H1 (cell line): ENCODE measurements around the gene WDFY4. TPM values are rescaled to one million over a fixed set of nuclear protein-coding genes. Genes with fewer than 3 reads are reported as not detected.

ENCODE experiments used
- CTCF ChIA-PET: fragments of 300-600 bp; sonication (Branson Sonifier 250); formaldehyde crosslinking; loops from one replicate; lab custom pipeline; 2021; ENCODE audit not compliant: partially characterized antibody; lab: Charles Lee
- POLR2A ChIA-PET: fragments of 300-600 bp; sonication (Branson Sonifier 250); formaldehyde crosslinking; loops from one replicate; lab custom pipeline; 2021; ENCODE audit warnings: inconsistent platforms; ENCODE audit not compliant: partially characterized antibody; lab: Charles Lee
- DNase-seq, 2 experiments: peaks; one replicate each; pipeline versions ENCODE4 v3.0.0 to v3.0.0-alpha.2; 2010 to 2022; ENCODE audit warnings: low spot score in 2 of 2, low read depth in 1 of 2, mixed read lengths in 1 of 2
- FAIRE-seq: peaks from 2 replicates; lab custom pipeline; 2011; peaks lifted over from hg19 to GRCh38; lab: Jason Lieb, UNC
- H2AFZ ChIP-seq: 2 replicates; pipeline ENCODE4 v1.8.1; 2012; ENCODE audit warnings: low read length, inconsistent platforms
- H2AK5ac ChIP-seq: 2 replicates; pipeline ENCODE4 v1.6.1; 2013; ENCODE audit warnings: low read depth, low read length
- H2BK120ac ChIP-seq: replicated peaks from 2 replicates; pipeline ENCODE3; 2013; ENCODE audit warnings: low read depth, low read length, inconsistent platforms
- H2BK12ac ChIP-seq: 2 replicates; pipeline ENCODE4 v1.6.1; 2013; ENCODE audit warnings: low read depth, low read length
- H2BK15ac ChIP-seq: 2 replicates; pipeline ENCODE4 v1.6.1; 2013; ENCODE audit warnings: low read length
- H2BK20ac ChIP-seq: 2 replicates; pipeline ENCODE4 v1.6.1; 2013; ENCODE audit warnings: low read length
- H2BK5ac ChIP-seq: 2 replicates; pipeline ENCODE4 v1.6.1; 2013; ENCODE audit warnings: low read depth, low read length
- H3K14ac ChIP-seq: 2 replicates; pipeline ENCODE4 v1.6.1; 2013; ENCODE audit warnings: inconsistent platforms; ENCODE audit not compliant: insufficient read length
- H3K18ac ChIP-seq: 2 replicates; pipeline ENCODE4 v1.6.1; 2013; ENCODE audit warnings: low read length; ENCODE audit errors: extremely low read depth
- H3K23ac ChIP-seq: 2 replicates; pipeline ENCODE4 v1.6.1; 2013; ENCODE audit warnings: inconsistent platforms; ENCODE audit not compliant: insufficient read length
- H3K23me2 ChIP-seq: 2 replicates; pipeline ENCODE4 v1.6.1; 2013; ENCODE audit warnings: low read depth, low read length
- H3K27ac ChIP-seq: 2 replicates; pipeline ENCODE4 v1.6.1; 2011; ENCODE audit warnings: low read depth, low read length, inconsistent platforms
- H3K27me3 ChIP-seq, 4 experiments: replicated peaks in 1 of 4; 1 replicate in 1 of 4; 2 replicates in 3 of 4; pipeline versions ENCODE4 v1.6.1 to v1.8.1; 2011 to 2013; ENCODE audit warnings: low read length in 3 of 4, mild to moderate bottlenecking in 3 of 4, inconsistent platforms in 2 of 4, mixed read lengths in 2 of 4, moderate library complexity in 1 of 4; ENCODE audit not compliant: control insufficient read depth in 3 of 4, insufficient read depth in 3 of 4; ENCODE audit errors: extremely low read depth in 1 of 4
- H3K36me3 ChIP-seq, 4 experiments: 2 replicates each; pipeline versions ENCODE4 v1.6.1 to v1.8.1; 2011 to 2013; ENCODE audit warnings: mild to moderate bottlenecking in 4 of 4, low read length in 3 of 4, moderate library complexity in 2 of 4, control low read depth in 1 of 4, inconsistent platforms in 1 of 4; ENCODE audit not compliant: insufficient read depth in 4 of 4, control insufficient read depth in 2 of 4
- H3K4ac ChIP-seq: replicated peaks from 2 replicates; pipeline ENCODE3; 2013; ENCODE audit warnings: low read length, low read depth, mixed read lengths, inconsistent platforms; ENCODE audit not compliant: insufficient read length
- H3K4me1 ChIP-seq, 4 experiments: replicated peaks in 1 of 4; 1 replicate in 1 of 4; 2 replicates in 3 of 4; pipeline versions ENCODE4 v1.6.1 to v1.8.1; 2011 to 2013; ENCODE audit warnings: low read length in 3 of 4, inconsistent platforms in 2 of 4, mixed read lengths in 1 of 4; ENCODE audit not compliant: insufficient read depth in 4 of 4, control insufficient read depth in 3 of 4
- H3K4me2 ChIP-seq, 2 experiments: 2 replicates each; pipeline versions ENCODE4 v1.6.1 to v1.8.1; 2011 to 2013; ENCODE audit warnings: low read depth in 2 of 2, low read length in 2 of 2, control low read depth in 1 of 2, inconsistent platforms in 1 of 2, mild to moderate bottlenecking in 1 of 2; ENCODE audit not compliant: insufficient read depth in 1 of 2
- H3K4me3 ChIP-seq, 4 experiments: fragments of 200-600, 300-600 bp in 1 of 4; sonication (generic), shearing (Covaris generic), sonication (Bioruptor Twin) in 1 of 4; 2 replicates each; pipeline versions ENCODE4 v1.5.1 to v1.8.1; 2011 to 2016; ENCODE audit warnings: low read length in 4 of 4, low read depth in 3 of 4, control low read depth in 2 of 4, inconsistent platforms in 2 of 4, mild to moderate bottlenecking in 2 of 4, mixed read lengths in 1 of 4, moderate library complexity in 1 of 4; ENCODE audit not compliant: insufficient read depth in 2 of 4; ENCODE audit errors: extremely low read depth in 1 of 4
- H3K56ac ChIP-seq: replicated peaks from 2 replicates; pipeline ENCODE3; 2013; ENCODE audit warnings: low read depth, mild to moderate bottlenecking, mixed read lengths, low read length, inconsistent platforms; ENCODE audit not compliant: insufficient read length
- H3K79me1 ChIP-seq: 2 replicates; pipeline ENCODE4 v1.6.1; 2013; ENCODE audit warnings: low read depth, low read length, control low read depth
- H3K79me2 ChIP-seq, 2 experiments: 2 replicates each; pipeline versions ENCODE4 v1.6.1 to v1.8.1; 2012 to 2013; ENCODE audit warnings: low read length in 2 of 2, mild to moderate bottlenecking in 2 of 2, inconsistent platforms in 1 of 2; ENCODE audit not compliant: insufficient read depth in 2 of 2, control insufficient read depth in 1 of 2
- H3K9ac ChIP-seq, 4 experiments: replicated peaks in 1 of 4; 1 replicate in 1 of 4; 2 replicates in 3 of 4; pipeline versions ENCODE4 v1.6.1 to v1.8.1; 2011 to 2013; ENCODE audit warnings: low read depth in 3 of 4, low read length in 3 of 4, control low read depth in 2 of 4, mild to moderate bottlenecking in 2 of 4, moderate library complexity in 2 of 4, inconsistent platforms in 1 of 4; ENCODE audit errors: extremely low read depth in 1 of 4
- H3K9me3 ChIP-seq, 2 experiments: 2 replicates each; pipeline versions ENCODE4 v1.6.1 to v1.8.1; 2012 to 2013; ENCODE audit warnings: mild to moderate bottlenecking in 2 of 2, moderate library complexity in 2 of 2, control low read depth in 1 of 2, inconsistent platforms in 1 of 2, low read depth in 1 of 2, low read length in 1 of 2, mixed read lengths in 1 of 2; ENCODE audit not compliant: insufficient read depth in 2 of 2
- H4K20me1 ChIP-seq, 2 experiments: replicated peaks in 1 of 2; 2 replicates each; pipeline versions ENCODE3 to v1.8.1; 2011 to 2013; ENCODE audit warnings: inconsistent platforms in 2 of 2, low read length in 2 of 2, mild to moderate bottlenecking in 1 of 2; ENCODE audit not compliant: insufficient read depth in 2 of 2, control insufficient read depth in 1 of 2
- H4K5ac ChIP-seq: 2 replicates; pipeline ENCODE4 v1.6.1; 2013; ENCODE audit warnings: low read length, low read depth, mixed read lengths, inconsistent platforms; ENCODE audit not compliant: insufficient read length
- H4K8ac ChIP-seq: 2 replicates; pipeline ENCODE4 v1.8.0; 2013; ENCODE audit warnings: mild to moderate bottlenecking, moderate library complexity, low read length, inconsistent platforms; ENCODE audit not compliant: insufficient read depth; ENCODE audit errors: extremely low read depth
- H4K91ac ChIP-seq: replicated peaks from 2 replicates; pipeline ENCODE3; 2013; ENCODE audit warnings: low read length, mixed read lengths, inconsistent platforms; ENCODE audit not compliant: insufficient read length
- BRCA1 ChIP-seq: IDR thresholded peaks from 2 replicates; pipeline ENCODE4 v1.6.1; 2012; ENCODE audit warnings: low read depth, low read length, improper control_type of control experiment
- CEBPB ChIP-seq: IDR thresholded peaks from 2 replicates; pipeline ENCODE4 v1.6.1; 2012; ENCODE audit warnings: low read depth, low read length
- CTBP2 ChIP-seq: IDR thresholded peaks from 2 replicates; pipeline ENCODE4 v1.7.0; 2011; ENCODE audit warnings: borderline replicate concordance, mild to moderate bottlenecking, moderate library complexity, mixed read lengths, low read length; ENCODE audit not compliant: insufficient read depth, insufficient read length
- EZH2 ChIP-seq: fragments of 200-600 bp; sonication (generic); IDR thresholded peaks from 2 replicates; pipeline ENCODE4 v1.7.1; 2012; ENCODE audit warnings: low read depth, mild to moderate bottlenecking, moderate library complexity, low read length, inconsistent platforms; ENCODE audit not compliant: severe bottlenecking
- GTF2F1 ChIP-seq: IDR thresholded peaks from 2 replicates; pipeline ENCODE4 v1.6.1; 2012; ENCODE audit warnings: low read depth, low read length, improper control_type of control experiment, borderline replicate concordance
- KDM1A ChIP-seq: fragments of 200-600, 300-600 bp; sonication (generic); IDR thresholded peaks from 2 replicates; pipeline ENCODE4 v1.7.1; 2016; ENCODE audit warnings: mild to moderate bottlenecking, low read length, borderline replicate concordance
- KDM4A ChIP-seq: IDR thresholded peaks from one replicate; pipeline ENCODE4 v1.7.1; 2012; ENCODE audit warnings: low read depth, mild to moderate bottlenecking, moderate library complexity, low read length, inconsistent platforms; ENCODE audit not compliant: severe bottlenecking
- NRF1 ChIP-seq: IDR thresholded peaks from 2 replicates; pipeline ENCODE4 v1.6.1; 2011; ENCODE audit warnings: mild to moderate bottlenecking, low read depth, low read length, improper control_type of control experiment
- POLR2A ChIP-seq, 2 experiments: IDR thresholded peaks; 1 replicate in 1 of 2; 2 replicates in 1 of 2; pipeline ENCODE4 v1.6.1; 2011; ENCODE audit warnings: low read depth in 2 of 2, low read length in 2 of 2, mild to moderate bottlenecking in 2 of 2; ENCODE audit errors: control extremely low read depth in 1 of 2
- RFX5 ChIP-seq: IDR thresholded peaks from 2 replicates; pipeline ENCODE4 v1.6.1; 2011; ENCODE audit warnings: low read depth, low read length, improper control_type of control experiment, borderline replicate concordance
- RXRA ChIP-seq: IDR thresholded peaks from 2 replicates; pipeline ENCODE4 v1.6.1; 2011; ENCODE audit warnings: low read depth, mild to moderate bottlenecking, low read length, moderate library complexity; ENCODE audit not compliant: insufficient read depth
- TAF1 ChIP-seq: IDR thresholded peaks from 2 replicates; pipeline ENCODE4 v1.6.1; 2011; ENCODE audit warnings: mild to moderate bottlenecking, low read depth, low read length
- TAF7 ChIP-seq: optimal IDR thresholded peaks from 2 replicates; pipeline ENCODE3; 2011; ENCODE audit warnings: low read depth, mild to moderate bottlenecking, inconsistent platforms, low read length, moderate library complexity, borderline replicate concordance
- WGBS, 2 experiments: shearing (Covaris generic) in 1 of 2; methylation state at CpG; one replicate each; pipeline versions ENCODE4 v1.1.6 to v1.1.7; 2013 to 2015; ENCODE audit warnings: low lambda C conversion rate in 2 of 2, mixed read lengths in 2 of 2, inconsistent platforms in 1 of 2, low coverage in 1 of 2, missing lambda C conversion rate in 1 of 2; ENCODE audit not compliant: insufficient replicate concordance in 2 of 2, insufficient coverage in 1 of 2, insufficient read length in 1 of 2; ENCODE audit errors: extremely low coverage in 1 of 2, missing lambda C conversion rate in 1 of 2; 5-methylcytosine and 5-hydroxymethylcytosine counted together
- polyA plus RNA-seq, 7 experiments: library from polyadenylated mRNA; depleted of rRNA in 3 of 7; stranded (reverse) in 5 of 7; unstranded in 2 of 7; fragments of >200 nt in 5 of 7; fragments of 200-250 nt in 2 of 7; gene quantifications; 1 replicate in 5 of 7; 2 replicates in 1 of 7; 4 replicates in 1 of 7; pipeline versions ENCODE4 v1.2.1 to v1.2.3, GENCODE V29; 2011 to 2013; ENCODE audit warnings: missing spikeins in 2 of 7, mixed read lengths in 2 of 7
- total RNA-seq: library from RNA; stranded (reverse); fragmentation: NEBNext Ultra II Directional; extraction: Animal tissue kit (Norgen Biotek cat#: 25700); gene quantifications from 2 replicates; pipeline ENCODE4 v1.2.1, GENCODE V29; 2021

WDFY4 gene
- total and polyA plus RNA-seq, 2 of the 8 experiments (the other 6 are each of a cell fraction or from before 2014, with no cell fraction given): not detected

- no peaks in the 10 kb centered on the region for H3K23me2 ChIP-seq
- no peaks in the 10 kb centered on the region for H3K4me1 ChIP-seq
- peak in 1 of 2 experiments; percentile 26 for DNase-seq
- no peak overlapping the region for H2BK5ac ChIP-seq
- H3K4me3 ChIP-seq: no peak overlapping the region
- no peak overlapping the region for H3K27ac ChIP-seq
- H3K9ac ChIP-seq: no peak overlapping the region
- no peak overlapping the region for H3K4ac ChIP-seq
- ChIA-PET CTCF (interaction anchor here (1.8 to 2.6 kb wide), 4 partner anchors 9 to 15 kb away, joined by 4 to 14 read pairs (median 8); no protein-coding TSS in a partner anchor), POLR2A (no interaction called here)
- FAIRE-seq: no peak
- no peak overlapping the region for H3K56ac ChIP-seq
- H2BK20ac ChIP-seq: no peak overlapping the region
- H3K27me3 ChIP-seq: no peaks in the 10 kb centered on the region; a peak in 1 of 7 replicates
- 85% methylated on average over 13 of the region's 13 CpGs; no CpG with 5 or more reads in 1 of the 2 experiments for WGBS, 2 experiments
- no peaks in the 10 kb centered on the region for H3K9me3 ChIP-seq
- no peak overlapping the region for H2BK120ac ChIP-seq
- H2BK15ac ChIP-seq: no peak overlapping the region
- no peak overlapping the region for H3K18ac ChIP-seq
- H3K36me3 ChIP-seq: no peaks in the 10 kb centered on the region
- H3K79me2 ChIP-seq: no peaks in the 10 kb centered on the region
- H4K20me1 ChIP-seq: no peaks in the 10 kb centered on the region
- H2AK5ac ChIP-seq: no peak overlapping the region
- no peak overlapping the region for H4K91ac ChIP-seq
- H3K23ac ChIP-seq: no peak overlapping the region
- H2BK12ac ChIP-seq: no peak overlapping the region
- no peaks in the 10 kb centered on the region for H3K79me1 ChIP-seq
- no peak overlapping the region for H4K5ac ChIP-seq
- no peak overlapping the region for H3K4me2 ChIP-seq
- H4K8ac ChIP-seq: no peak overlapping the region; the same call in 1 of the 2 replicates
- H3K14ac ChIP-seq: no peak overlapping the region
- H2AFZ ChIP-seq: no peak overlapping the region
- no peak for TF ChIP-seq GTF2F1
- TF ChIP-seq CTBP2: no peak
- TF ChIP-seq BRCA1: no peak
- TF ChIP-seq RFX5: no peak
- no peak for TF ChIP-seq CEBPB
- TF ChIP-seq TAF7: no peak
- no peak for TF ChIP-seq KDM4A
- no peak for TF ChIP-seq KDM1A
- no peak for TF ChIP-seq NRF1
- no peak for TF ChIP-seq POLR2A (IDR thresholded peaks at IDR 0.05; ENCODE audit: control extremely low read depth in 1 of 2, low read depth in 2 of 2, low read length in 2 of 2)
- TF ChIP-seq RXRA: no peak
- no peak for TF ChIP-seq TAF1
- TF ChIP-seq EZH2: no peak
Observed at GRCh38 chr10:48896756-48897440, 212.2 kb downstream of the WDFY4 start.
